ENCODE results near the gene GRIK4. TPM values are rescaled to one million over a fixed set of nuclear protein-coding genes. Genes with fewer than 3 reads are reported as not detected.

Gene GRIK4
- total RNA-seq, 1 experiment from 2014 or later = 3.3 TPM

- Mint-ChIP-seq H3K4me3 (no peak overlapping the region), H3K4me1 (peaks cover 30% of the 10 kb centered on the region), H3K27me3 (ENCODE audit: low read depth) (peaks cover 4% of the 10 kb centered on the region), H3K9me3 (no peaks in the 10 kb centered on the region), H3K36me3 (no peaks in the 10 kb centered on the region), H3K27ac (no peak overlapping the region)
- ATAC-seq (no peak), DNase-seq (ENCODE audit: low spot score) (no peak)
- POLR2A ChIA-PET = no interaction called here
- TF ChIP-seq IRF2 (CRISPR knock-in tag; IDR thresholded peaks at IDR 0.05; ENCODE audit: borderline replicate concordance, low read depth) (no peak), ZNF512 (CRISPR knock-in tag; IDR thresholded peaks at IDR 0.05; ENCODE audit: borderline replicate concordance) (no peak), ZSCAN18 (CRISPR knock-in tag; IDR thresholded peaks at IDR 0.05) (no peak), ZNF396 (CRISPR knock-in tag; IDR thresholded peaks at IDR 0.05; ENCODE audit: borderline replicate concordance) (no peak), AFF4 (CRISPR knock-in tag; IDR thresholded peaks at IDR 0.05; ENCODE audit: borderline replicate concordance) (no peak), PREB (CRISPR knock-in tag; IDR thresholded peaks at IDR 0.05; ENCODE audit: borderline replicate concordance) (no peak), ETV6 (CRISPR knock-in tag; IDR thresholded peaks at IDR 0.05) (no peak), ZNF425 (CRISPR knock-in tag; conservative IDR thresholded peaks at IDR 0.05) (no peak)
- TF ChIP-seq, protein P1, sequence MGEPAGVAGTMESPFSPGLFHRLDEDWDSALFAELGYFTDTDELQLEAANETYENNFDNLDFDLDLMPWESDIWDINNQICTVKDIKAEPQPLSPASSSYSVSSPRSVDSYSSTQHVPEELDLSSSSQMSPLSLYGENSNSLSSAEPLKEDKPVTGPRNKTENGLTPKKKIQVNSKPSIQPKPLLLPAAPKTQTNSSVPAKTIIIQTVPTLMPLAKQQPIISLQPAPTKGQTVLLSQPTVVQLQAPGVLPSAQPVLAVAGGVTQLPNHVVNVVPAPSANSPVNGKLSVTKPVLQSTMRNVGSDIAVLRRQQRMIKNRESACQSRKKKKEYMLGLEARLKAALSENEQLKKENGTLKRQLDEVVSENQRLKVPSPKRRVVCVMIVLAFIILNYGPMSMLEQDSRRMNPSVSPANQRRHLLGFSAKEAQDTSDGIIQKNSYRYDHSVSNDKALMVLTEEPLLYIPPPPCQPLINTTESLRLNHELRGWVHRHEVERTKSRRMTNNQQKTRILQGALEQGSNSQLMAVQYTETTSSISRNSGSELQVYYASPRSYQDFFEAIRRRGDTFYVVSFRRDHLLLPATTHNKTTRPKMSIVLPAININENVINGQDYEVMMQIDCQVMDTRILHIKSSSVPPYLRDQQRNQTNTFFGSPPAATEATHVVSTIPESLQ (CRISPR knock-in tag; IDR thresholded peaks at IDR 0.05) = no peak
- TF ChIP-seq, protein P2, sequence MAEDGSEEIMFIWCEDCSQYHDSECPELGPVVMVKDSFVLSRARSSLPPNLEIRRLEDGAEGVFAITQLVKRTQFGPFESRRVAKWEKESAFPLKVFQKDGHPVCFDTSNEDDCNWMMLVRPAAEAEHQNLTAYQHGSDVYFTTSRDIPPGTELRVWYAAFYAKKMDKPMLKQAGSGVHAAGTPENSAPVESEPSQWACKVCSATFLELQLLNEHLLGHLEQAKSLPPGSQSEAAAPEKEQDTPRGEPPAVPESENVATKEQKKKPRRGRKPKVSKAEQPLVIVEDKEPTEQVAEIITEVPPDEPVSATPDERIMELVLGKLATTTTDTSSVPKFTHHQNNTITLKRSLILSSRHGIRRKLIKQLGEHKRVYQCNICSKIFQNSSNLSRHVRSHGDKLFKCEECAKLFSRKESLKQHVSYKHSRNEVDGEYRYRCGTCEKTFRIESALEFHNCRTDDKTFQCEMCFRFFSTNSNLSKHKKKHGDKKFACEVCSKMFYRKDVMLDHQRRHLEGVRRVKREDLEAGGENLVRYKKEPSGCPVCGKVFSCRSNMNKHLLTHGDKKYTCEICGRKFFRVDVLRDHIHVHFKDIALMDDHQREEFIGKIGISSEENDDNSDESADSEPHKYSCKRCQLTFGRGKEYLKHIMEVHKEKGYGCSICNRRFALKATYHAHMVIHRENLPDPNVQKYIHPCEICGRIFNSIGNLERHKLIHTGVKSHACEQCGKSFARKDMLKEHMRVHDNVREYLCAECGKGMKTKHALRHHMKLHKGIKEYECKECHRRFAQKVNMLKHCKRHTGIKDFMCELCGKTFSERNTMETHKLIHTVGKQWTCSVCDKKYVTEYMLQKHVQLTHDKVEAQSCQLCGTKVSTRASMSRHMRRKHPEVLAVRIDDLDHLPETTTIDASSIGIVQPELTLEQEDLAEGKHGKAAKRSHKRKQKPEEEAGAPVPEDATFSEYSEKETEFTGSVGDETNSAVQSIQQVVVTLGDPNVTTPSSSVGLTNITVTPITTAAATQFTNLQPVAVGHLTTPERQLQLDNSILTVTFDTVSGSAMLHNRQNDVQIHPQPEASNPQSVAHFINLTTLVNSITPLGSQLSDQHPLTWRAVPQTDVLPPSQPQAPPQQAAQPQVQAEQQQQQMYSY (CRISPR knock-in tag; IDR thresholded peaks at IDR 0.05) = no peak
- CTCF ChIA-PET = interaction anchor here (2.9 kb wide), 1 partner anchor 40 kb away, joined by 7 read pairs; no protein-coding TSS in a partner anchor
These were observed 480.5 kb downstream of the GRIK4 start for GRCh38 chr11:120991830-120992686.

Measured in WTC11 (cell line).